Measurements from ENCODE around the gene WFDC9.

- TF ChIP-seq POLR2AphosphoS5 (IDR thresholded peaks at IDR 0.05) (no peak), CTCF (IDR thresholded peaks at IDR 0.05) (no peak), POLR2A (IDR thresholded peaks at IDR 0.05) (no peak), EP300 (IDR thresholded peaks at IDR 0.05) (no peak)
These were observed 66.3 kb downstream of the WFDC9 start for GRCh38 chr20:45564760-45565276.
